ENCODE data around the gene PTPRN2.

- TF ChIP-seq CTCF (IDR thresholded peaks at IDR 0.05) (no peak), ZFX (IDR thresholded peaks at IDR 0.05; ENCODE audit: borderline replicate concordance) (no peak)
These were observed 742.3 kb downstream of the PTPRN2 start for GRCh38 chr7:157845203-157845835.
